NCI-H1105 (cell line): ENCODE results near the gene PTPRZ1.
A peak's percentile ranks its signal among the peaks of the same experiment; 100 is the strongest.

Experiments
- DNase-seq: peaks from one replicate; lab custom pipeline; 2025; lab: John Stamatoyannopoulos, UW

PTPRZ1 gene

GRCh38 chr7:121954803-121955202 is 81.8 kb downstream of the PTPRZ1 start:
- no peak for DNase-seq

GRCh38 chr7:121957626-121958025 is 84.7 kb downstream of the PTPRZ1 start:
- DNase-seq, result no peak

- DNase-seq, result no peak
Measured at GRCh38 chr7:121960678-121961077, 87.7 kb downstream of the PTPRZ1 start.

- DNase-seq, result no peak
Measured at GRCh38 chr7:121961089-121961867, 88.3 kb downstream of the PTPRZ1 start.

GRCh38 chr7:121966276-121966934 is 93.4 kb downstream of the PTPRZ1 start:
- DNase-seq, result no peak

- DNase-seq, result no peak
Measured at GRCh38 chr7:121966935-121967332, 94.0 kb downstream of the PTPRZ1 start.

GRCh38 chr7:121985476-121986030 is 112.6 kb downstream of the PTPRZ1 start:
- peak; percentile 10 for DNase-seq

GRCh38 chr7:121992068-121992467 is 119.1 kb downstream of the PTPRZ1 start:
- no peak for DNase-seq

GRCh38 chr7:121994625-121995410 is 121.9 kb downstream of the PTPRZ1 start:
- peak; percentile 72 for DNase-seq

GRCh38 chr7:122006687-122007086 is 133.7 kb downstream of the PTPRZ1 start:
- peak; percentile 21 for DNase-seq

- no peak for DNase-seq
Measured at GRCh38 chr7:122010116-122010515, 137.2 kb downstream of the PTPRZ1 start.

GRCh38 chr7:122013065-122013464 is 140.1 kb downstream of the PTPRZ1 start:
- no peak for DNase-seq

- no peak for DNase-seq
Measured at GRCh38 chr7:122013630-122014029, 140.7 kb downstream of the PTPRZ1 start.

GRCh38 chr7:122014697-122015096 is 141.7 kb downstream of the PTPRZ1 start:
- no peak for DNase-seq

- DNase-seq, result no peak
Measured at GRCh38 chr7:122018032-122018431, 145.1 kb downstream of the PTPRZ1 start.

GRCh38 chr7:122027058-122027457 is 154.1 kb downstream of the PTPRZ1 start:
- DNase-seq, result no peak

- no peak for DNase-seq
Measured at GRCh38 chr7:122033641-122034040, 160.7 kb downstream of the PTPRZ1 start.

- no peak for DNase-seq
Measured at GRCh38 chr7:122035876-122036275, 162.9 kb downstream of the PTPRZ1 start.

- no peak for DNase-seq
Measured at GRCh38 chr7:122038134-122038533, 165.2 kb downstream of the PTPRZ1 start.

GRCh38 chr7:122038904-122039303 is 165.9 kb downstream of the PTPRZ1 start:
- no peak for DNase-seq

- DNase-seq, result no peak
Measured at GRCh38 chr7:122040147-122040546, 167.2 kb downstream of the PTPRZ1 start.

- DNase-seq, result no peak
Measured at GRCh38 chr7:122046402-122046801, 173.4 kb downstream of the PTPRZ1 start.
